A549 treated with RU486 at 1 μM for 4 hours (cell line): ENCODE data around the gene CRYBA1. TPM values are rescaled to one million over a fixed set of nuclear protein-coding genes. Genes with fewer than 3 reads are reported as not detected.

Experiments used
- total RNA-seq: library from RNA; stranded (reverse); fragments of 200-300 nt; extraction: Qiagen RNA extraction; gene quantifications from 5 replicates; pipeline ENCODE4 v1.2.3, GENCODE V29; 2022; ENCODE audit warnings: low read depth

CRYBA1 gene, protein sequence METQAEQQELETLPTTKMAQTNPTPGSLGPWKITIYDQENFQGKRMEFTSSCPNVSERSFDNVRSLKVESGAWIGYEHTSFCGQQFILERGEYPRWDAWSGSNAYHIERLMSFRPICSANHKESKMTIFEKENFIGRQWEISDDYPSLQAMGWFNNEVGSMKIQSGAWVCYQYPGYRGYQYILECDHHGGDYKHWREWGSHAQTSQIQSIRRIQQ
- not detected in 5 replicates for total RNA-seq

DNA sequence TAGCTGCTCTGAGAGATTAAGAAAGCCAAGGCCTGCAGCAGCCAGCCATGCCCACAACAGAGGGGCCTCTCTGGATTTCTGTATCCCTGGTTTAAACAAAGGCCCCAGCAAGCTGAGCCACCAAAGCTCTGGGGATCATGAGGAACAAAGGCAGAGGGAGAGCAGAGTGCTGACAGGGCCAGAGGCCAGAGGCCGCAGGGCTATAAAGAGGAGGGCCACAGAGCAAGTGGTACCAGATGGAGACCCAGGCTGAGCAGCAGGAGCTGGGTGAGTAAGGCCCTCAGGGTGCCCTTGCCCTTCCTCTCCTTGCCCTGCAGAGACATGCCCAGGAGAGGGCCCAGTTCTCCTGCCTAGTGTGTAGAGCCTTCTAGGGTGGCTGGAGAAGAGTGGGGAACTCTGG lies at the start of gene CRYBA1:
CRYBA1 (plus strand) TSS at position 232 of the 400 bp plus-strand sequence; CDS start at position 237, 5 bp downstream.

DNA sequence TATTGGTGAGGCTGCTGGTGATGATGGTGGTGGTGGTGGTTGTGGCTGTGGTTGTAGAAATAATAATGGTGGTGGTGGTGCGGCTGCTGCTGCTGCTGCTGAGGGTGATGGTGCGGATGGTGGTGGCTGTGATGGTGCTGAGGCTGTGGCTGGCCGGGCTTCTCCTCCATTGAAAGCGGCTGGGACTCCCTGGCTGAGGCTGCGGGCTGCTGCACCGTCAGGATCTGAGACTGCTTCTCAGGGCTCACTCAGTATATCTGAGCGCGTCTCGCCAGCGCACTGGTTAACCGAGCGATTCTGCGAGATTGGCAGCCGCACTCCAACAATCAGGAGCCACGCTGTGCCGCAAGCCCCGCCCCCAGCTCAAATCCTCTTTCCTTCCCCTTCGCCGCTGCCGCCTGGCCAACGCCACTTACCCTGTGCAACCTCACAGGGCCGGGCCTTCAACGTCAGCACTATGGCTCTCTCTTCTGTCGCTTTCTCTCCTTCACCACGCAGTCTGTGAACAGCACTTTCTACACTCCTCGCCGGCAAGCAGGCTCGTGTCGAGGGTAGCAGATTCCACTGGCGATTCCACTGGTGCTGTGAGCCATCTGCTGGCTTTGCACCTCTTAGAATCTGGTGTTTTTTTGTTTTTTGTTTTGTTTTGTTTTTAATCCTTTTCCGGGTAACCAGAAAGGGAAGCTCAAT lies 47.4 kb downstream of the CRYBA1 start, which contains the start of gene NUFIP2:
NUFIP2 (minus strand) TSS at position 259 of the 690 bp plus-strand sequence; CDS start at position 170, 89 bp downstream.

Other genes starting within 250 kb of the CRYBA1 start
- gene SEZ6, start 240.8 kb upstream of the CRYBA1 start, total RNA-seq = 0.05 TPM in 1 of 5 replicates, not detected in the others
- 0.19 to 0.35 TPM (median 0.24 TPM) in 4 of 5 replicates, not detected in the other for gene PIPOX, start 203.7 kb upstream of the CRYBA1 start, total RNA-seq
- gene MYO18A, start 66.5 kb upstream of the CRYBA1 start, total RNA-seq = 25.4 to 34.5 TPM (median 28.3 TPM) in 5 replicates
- 43.0 to 64.8 TPM (median 60.3 TPM) in 5 replicates for gene NUFIP2, start 47.3 kb downstream of the CRYBA1 start, total RNA-seq
- 8.2 to 23.9 TPM (median 22.7 TPM) in 5 replicates for gene TAOK1, start 143.5 kb downstream of the CRYBA1 start, total RNA-seq